UCSD-AML1 (cell line): Measurements from ENCODE around the gene OCRL.
A peak's percentile ranks its signal among the peaks of the same experiment; 100 is the strongest.
"Not testable (repeated sequence)": the region's sequence is repeated elsewhere in the genome, so short reads cannot be mapped to it uniquely, and the experiment has no call there.

Experiments
- DNase-seq: peaks from one replicate; lab custom pipeline; 2025; ENCODE audit not compliant: unreplicated experiment; lab: John Stamatoyannopoulos, UW

The OCRL gene

DNA sequence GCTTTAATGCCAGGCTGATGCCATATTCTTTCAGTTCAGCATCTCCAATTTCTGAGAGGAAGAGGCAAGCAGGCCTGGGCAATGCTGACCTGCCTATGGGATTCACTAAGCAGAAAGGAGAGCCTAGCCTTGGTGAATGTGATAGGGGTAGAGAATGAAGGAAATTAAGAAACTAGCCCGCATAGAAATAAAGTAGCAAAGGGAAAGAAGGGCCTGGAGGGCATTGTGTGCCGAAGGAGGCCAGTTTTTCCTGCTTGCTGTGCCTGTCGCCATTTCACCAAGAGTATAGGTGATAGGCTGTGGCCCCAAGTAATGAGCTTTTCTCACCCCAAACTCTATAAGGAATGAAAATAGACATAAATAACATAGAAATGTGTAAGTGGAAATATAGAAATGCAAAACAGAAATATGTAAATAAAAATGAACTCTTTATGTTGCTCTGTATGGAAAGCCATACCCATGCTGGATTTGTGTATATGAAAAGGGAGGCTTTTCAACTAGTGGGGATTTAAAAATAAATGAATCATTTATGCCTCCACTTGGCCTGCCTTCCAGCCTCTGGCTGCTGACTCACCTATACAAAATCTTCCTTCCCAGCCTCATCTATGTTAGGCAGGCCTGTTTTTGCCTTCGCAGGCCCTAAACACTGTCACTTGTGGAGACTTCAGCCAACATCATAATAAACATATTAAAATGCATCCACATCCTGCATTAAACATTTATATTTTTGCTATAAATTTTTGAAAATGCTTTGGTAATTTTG lies 5.1 kb upstream of the OCRL start:
- no peak for DNase-seq

DNA sequence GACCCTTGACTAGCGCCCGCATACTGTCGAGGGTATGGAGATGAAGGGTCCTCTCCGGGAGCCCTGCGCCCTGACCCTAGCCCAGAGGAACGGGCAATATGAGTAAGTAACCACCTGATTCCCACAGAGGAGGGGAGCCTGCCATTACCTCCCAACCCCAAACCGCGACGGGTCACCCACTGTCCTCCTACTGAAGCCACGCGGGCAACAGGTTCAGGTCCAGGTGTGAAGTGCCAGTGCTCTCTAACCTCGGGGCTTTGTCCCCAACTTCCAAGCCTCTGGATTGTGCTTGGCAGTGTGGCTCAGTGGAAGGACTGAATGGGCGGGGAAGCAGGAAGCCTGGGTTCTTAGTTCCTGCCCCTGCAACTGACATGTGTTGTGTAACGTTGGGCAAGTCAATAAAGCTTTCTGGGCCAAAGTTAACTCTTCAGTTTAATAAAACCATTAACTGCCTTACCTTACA lies 694 bp downstream of the OCRL start:
- peak; percentile 21 for DNase-seq

DNA sequence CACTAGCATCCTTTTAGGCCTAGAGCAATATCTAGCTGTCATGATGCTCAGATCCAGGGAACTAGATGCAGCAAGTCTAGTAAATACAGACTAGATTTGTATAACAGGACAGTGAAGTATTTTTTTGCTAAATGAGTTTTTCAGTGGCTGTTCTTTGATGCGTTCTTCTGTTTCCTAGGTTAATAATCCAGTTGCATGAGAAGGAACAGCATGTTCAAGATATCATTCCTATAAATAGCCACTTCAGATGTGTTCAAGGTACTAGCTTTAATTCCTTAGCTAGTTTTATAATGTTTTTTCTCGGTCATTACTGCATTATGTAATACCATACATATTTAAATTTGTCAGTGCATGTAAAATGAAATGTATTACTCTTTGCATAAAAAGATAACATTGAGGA lies 4.7 kb downstream of the OCRL start:
- DNase-seq: no peak

- DNase-seq: no peak
Observed at GRCh38 chrX:129545408-129545807, 5.3 kb downstream of the OCRL start.

DNA sequence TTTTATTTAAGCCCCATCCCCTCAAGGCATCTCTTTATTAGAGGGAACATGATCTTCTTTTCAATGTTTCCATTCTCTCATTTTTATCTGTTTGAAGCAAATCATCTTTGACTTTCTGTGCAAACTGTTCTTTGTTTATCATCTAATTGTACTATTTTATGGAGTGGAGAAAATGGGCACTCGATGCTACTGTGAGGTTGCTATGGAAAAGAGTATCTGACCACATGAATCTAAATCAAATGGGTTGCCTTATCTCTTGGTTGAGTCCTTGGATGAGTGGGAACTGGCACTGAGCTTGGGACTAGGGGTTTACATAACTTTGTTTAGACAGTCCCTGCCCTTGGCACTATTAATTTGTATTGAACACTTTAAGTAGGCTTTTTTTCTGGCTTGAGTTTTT lies 9.1 kb downstream of the OCRL start:
- no peak for DNase-seq

- DNase-seq: no peak
Observed at GRCh38 chrX:129553619-129554288, 13.7 kb downstream of the OCRL start.

- DNase-seq: not testable (repeated sequence)
Observed at GRCh38 chrX:129554816-129555215, 14.8 kb downstream of the OCRL start.

DNA sequence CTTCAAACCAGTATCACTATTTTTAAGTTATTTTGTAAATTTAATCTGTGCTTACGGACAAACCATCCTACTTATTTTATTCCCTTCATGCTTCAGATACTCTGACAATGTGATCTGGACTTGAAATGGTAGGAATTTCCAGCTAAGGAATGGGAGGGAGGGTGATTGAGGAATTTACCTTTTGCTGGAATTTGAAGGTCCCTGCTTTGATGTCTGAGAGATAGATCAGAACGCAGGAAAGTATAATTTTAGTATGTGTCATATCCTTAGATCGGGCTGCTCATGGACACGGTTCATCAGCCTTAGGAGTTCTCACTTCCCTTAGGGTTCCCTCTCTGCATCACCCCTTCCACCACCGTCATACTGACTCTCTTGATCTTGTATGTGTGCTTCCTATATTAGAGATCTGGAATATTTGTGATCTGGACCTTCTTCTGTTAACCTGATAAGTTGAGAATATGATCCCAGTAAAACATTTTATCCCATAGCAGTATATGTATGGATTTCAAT lies 16.8 kb downstream of the OCRL start:
- DNase-seq: no peak

- DNase-seq: no peak
Observed at GRCh38 chrX:129557844-129558480, 17.9 kb downstream of the OCRL start.

DNA sequence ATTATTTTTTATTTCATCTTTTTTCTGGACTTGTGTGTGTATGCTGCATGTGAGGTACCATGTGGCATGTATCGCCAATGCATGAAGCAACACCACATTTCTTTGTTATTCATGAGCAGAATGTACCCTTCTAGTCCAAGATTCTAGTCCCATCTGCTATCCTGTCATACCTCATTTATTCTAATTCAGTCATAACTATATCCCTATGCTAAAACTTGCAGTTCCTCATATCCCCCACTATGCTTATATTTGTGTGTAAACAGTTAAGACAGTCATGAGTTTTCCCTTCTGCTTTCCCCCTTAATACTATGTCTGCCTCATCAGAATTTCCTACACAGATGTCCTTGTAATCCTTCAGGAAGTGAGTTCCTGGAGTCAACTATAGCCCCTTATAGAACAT lies 19.7 kb downstream of the OCRL start:
- DNase-seq: no peak

- no peak for DNase-seq
Observed at GRCh38 chrX:129561453-129561852, 21.4 kb downstream of the OCRL start.

DNA sequence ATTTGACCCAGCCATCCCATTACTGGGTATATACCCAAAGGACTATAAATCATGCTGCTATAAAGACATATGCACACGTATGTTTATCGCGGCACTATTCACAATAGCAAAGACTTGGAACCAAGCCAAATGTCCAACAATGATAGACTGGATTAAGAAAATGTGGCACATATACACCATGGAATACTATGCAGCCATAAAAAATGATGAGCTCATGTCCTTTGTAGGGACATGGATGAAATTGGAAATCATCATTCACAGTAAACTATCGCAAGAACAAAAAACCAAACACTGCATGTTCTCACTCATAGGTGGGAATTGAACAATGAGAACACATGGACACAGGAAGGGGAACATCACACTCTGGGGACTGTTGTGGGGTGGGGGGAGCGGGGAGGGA lies 24.3 kb downstream of the OCRL start:
- DNase-seq: not testable (repeated sequence)

GRCh38 chrX:129565046-129565650 lies 25.1 kb downstream of the OCRL start:
- no peak for DNase-seq

- DNase-seq: no peak
Observed at GRCh38 chrX:129566073-129566472, 26.0 kb downstream of the OCRL start.

GRCh38 chrX:129568349-129568748 lies 28.3 kb downstream of the OCRL start:
- DNase-seq: no peak

DNA sequence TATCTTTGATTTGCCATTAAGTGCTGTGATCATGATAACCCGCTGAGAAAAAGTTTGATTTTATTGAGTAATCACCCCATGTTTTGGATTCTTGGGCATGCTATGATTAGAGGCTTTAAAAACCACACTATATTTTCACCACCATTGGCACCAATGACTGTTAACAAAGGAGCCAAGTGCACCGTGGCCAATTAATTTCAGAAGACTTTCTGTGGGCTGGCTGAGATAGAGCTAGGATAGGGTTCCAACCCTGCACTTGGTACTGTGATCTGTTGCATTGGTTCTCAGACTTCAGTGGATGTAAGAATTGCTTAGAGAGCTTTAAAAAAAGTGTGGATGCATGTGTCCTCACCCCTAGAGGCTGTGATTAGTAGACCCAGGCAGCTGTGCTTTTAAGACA lies 32.4 kb downstream of the OCRL start:
- no peak for DNase-seq

GRCh38 chrX:129573652-129574051 lies 33.6 kb downstream of the OCRL start:
- not testable (repeated sequence) for DNase-seq

GRCh38 chrX:129574214-129574613 lies 34.2 kb downstream of the OCRL start:
- no peak for DNase-seq

DNA sequence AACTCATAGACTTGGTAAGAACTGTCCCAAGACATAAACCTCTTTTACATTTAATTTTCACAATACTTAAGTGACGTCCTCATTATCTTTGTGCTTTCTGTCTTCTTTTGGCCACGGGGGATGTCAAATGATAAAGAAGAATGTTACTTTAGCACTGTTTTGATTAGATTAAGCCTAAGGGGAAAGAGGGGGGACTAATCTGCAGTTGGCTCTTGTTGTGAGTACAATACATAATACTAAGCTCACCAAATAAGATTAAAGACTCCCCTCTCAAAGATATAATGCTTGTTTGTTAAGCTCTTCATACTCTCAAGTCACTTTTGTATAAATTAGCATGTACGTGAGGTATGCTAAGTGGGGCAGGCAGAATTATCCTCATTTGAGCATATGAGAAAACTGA lies 36.5 kb downstream of the OCRL start:
- DNase-seq: no peak

DNA sequence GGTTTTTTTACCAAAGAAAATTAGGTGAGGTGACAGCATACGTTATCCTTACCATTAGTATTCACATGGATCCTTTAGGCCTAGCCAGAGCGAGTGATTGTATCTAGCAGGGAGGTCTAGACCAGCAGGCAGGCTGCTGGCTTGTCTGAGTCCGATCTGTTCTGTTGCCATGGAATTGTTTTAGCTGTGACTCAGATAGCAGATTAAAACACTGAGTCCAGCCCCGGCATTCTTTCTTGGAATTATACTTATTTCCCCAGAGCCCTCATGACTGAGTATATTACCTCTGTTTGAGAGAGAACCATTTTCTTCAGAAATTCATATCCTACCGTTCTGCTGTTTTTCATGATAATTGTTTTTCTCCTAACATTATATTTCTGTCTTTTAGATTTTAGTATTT lies 37.4 kb downstream of the OCRL start:
- DNase-seq: no peak

DNA sequence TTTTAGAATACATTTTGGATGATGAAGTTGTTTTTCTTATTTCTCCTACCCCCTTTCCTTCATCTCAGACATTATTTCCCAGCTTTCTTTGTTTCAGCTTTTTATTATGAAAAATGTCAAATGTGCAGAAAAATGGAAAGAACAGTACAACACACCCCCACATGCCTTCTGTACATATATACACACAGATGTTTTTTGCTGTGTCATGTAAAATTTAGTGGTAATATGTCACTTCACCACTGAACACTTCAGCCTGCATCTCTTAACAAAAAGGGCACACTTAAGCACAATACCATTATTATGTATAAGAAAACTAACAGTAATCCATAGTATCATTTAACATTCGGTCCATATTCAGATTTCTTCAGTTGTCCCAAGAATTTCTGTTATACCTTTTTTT lies 37.8 kb downstream of the OCRL start:
- no peak for DNase-seq

DNA sequence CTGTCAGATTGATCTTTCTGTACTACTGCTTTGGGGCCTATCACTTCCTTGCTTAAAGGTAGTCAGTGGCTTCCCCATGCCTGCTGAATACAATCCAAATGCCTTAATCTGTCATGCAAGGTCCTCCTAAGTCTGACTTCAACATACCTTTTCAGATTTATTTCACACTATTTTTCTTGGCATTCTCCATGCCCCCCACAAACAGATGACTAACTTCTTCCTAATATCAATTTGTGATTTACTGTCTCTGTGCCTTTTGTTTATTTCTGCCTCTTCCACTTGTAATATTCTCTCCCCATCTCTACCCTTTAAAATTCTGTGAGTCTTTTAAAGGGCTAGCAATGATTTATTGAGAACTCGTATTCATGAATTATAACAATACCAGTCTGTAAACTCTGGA lies 41.8 kb downstream of the OCRL start:
- no peak for DNase-seq
